Activated CD4-positive, alpha-beta T cell treated with anti-CD3 and anti-CD28 coated beads, Interleukin-2, amount 50 U/mL, for 24 hours (primary cell): ENCODE results near the gene PLCH1.

Experiments
- DNase-seq, 2 donors: peaks; one replicate each; pipeline ENCODE4 v3.0.0-alpha.2; 2020; ENCODE audit warnings: low read depth in 1 of 2, low spot score in 1 of 2

PLCH1 gene

GRCh38 chr3:155488671-155489070 lies 256.2 kb downstream of the PLCH1 start:
- no peak for DNase-seq

- DNase-seq = no peak
Measured at GRCh38 chr3:155485897-155486296, 259.0 kb downstream of the PLCH1 start.

- no peak for DNase-seq
Measured at GRCh38 chr3:155481591-155481990, 263.3 kb downstream of the PLCH1 start.

- no peak for DNase-seq
Measured at GRCh38 chr3:155481089-155481488, 263.8 kb downstream of the PLCH1 start.

- no peak for DNase-seq
Measured at GRCh38 chr3:155465664-155466063, 279.2 kb downstream of the PLCH1 start.

- DNase-seq = no peak
Measured at GRCh38 chr3:155462672-155463071, 282.2 kb downstream of the PLCH1 start.

GRCh38 chr3:155457591-155457990 lies 287.3 kb downstream of the PLCH1 start:
- no peak for DNase-seq

GRCh38 chr3:155455765-155456164 lies 289.1 kb downstream of the PLCH1 start:
- DNase-seq = no peak

GRCh38 chr3:155453512-155453911 lies 291.4 kb downstream of the PLCH1 start:
- DNase-seq = no peak

- no peak for DNase-seq
Measured at GRCh38 chr3:155449613-155450267, 295.1 kb downstream of the PLCH1 start.

GRCh38 chr3:155448531-155448930 lies 296.3 kb downstream of the PLCH1 start:
- no peak for DNase-seq

- DNase-seq = no peak
Measured at GRCh38 chr3:155446366-155446765, 298.5 kb downstream of the PLCH1 start.

GRCh38 chr3:155444771-155445170 lies 300.1 kb downstream of the PLCH1 start:
- no peak for DNase-seq

GRCh38 chr3:155443815-155444214 lies 301.1 kb downstream of the PLCH1 start:
- DNase-seq = no peak

- DNase-seq = no peak
Measured at GRCh38 chr3:155442072-155442471, 302.8 kb downstream of the PLCH1 start.

- DNase-seq = no peak
Measured at GRCh38 chr3:155441506-155441905, 303.4 kb downstream of the PLCH1 start.

- no peak for DNase-seq
Measured at GRCh38 chr3:155441026-155441425, 303.8 kb downstream of the PLCH1 start.

- DNase-seq = no peak
Measured at GRCh38 chr3:155435821-155436220, 309.1 kb downstream of the PLCH1 start.

GRCh38 chr3:155431856-155432570 lies 312.9 kb downstream of the PLCH1 start:
- no peak for DNase-seq

- no peak for DNase-seq
Measured at GRCh38 chr3:155428563-155428962, 316.3 kb downstream of the PLCH1 start.

- DNase-seq = no peak
Measured at GRCh38 chr3:155426524-155427230, 318.2 kb downstream of the PLCH1 start.

GRCh38 chr3:155425396-155425795 lies 319.5 kb downstream of the PLCH1 start:
- no peak for DNase-seq
